Fibroblast of lung (primary cell): Measurements from ENCODE around the gene TENM4.

Source experiments
- CTCF ChIP-seq, 2 donors: IDR thresholded peaks in 1 of 2; conservative IDR thresholded peaks in 1 of 2; 1 replicate in 1 of 2; 2 replicates in 1 of 2; pipeline ENCODE4 v1.5.1; 2011 to 2012; ENCODE audit warnings: low read length in 2 of 2, control low read depth in 1 of 2, inconsistent platforms in 1 of 2, low read depth in 1 of 2, mild to moderate bottlenecking in 1 of 2
- EZH2 ChIP-seq: IDR thresholded peaks from 2 replicates; pipeline ENCODE4 v1.5.1; 2012; ENCODE audit warnings: low read length, control low read depth, mild to moderate bottlenecking; ENCODE audit errors: missing control alignments

- TF ChIP-seq CTCF (conservative IDR thresholded peaks at IDR 0.05 in 1 of 2, IDR thresholded peaks at IDR 0.05 in 1 of 2; ENCODE audit: low read depth in 1 of 2, low read length in 2 of 2), result no peak
- TF ChIP-seq EZH2, result no peak
These were observed 605.2 kb downstream of the TENM4 start for GRCh38 chr11:78835646-78836045.
